PFSK-1 (cell line): ENCODE results near the gene PLA2G4E.

Experiments used
- POLR2AphosphoS5 ChIP-seq: IDR thresholded peaks from 2 replicates; pipeline ENCODE4 v1.6.1; 2012; ENCODE audit warnings: low read depth, mild to moderate bottlenecking, control low read depth, low read length, moderate library complexity
- SIN3A ChIP-seq: IDR thresholded peaks from 2 replicates; pipeline ENCODE4 v1.6.1; 2012; ENCODE audit warnings: mild to moderate bottlenecking, low read length, moderate library complexity, borderline replicate concordance; ENCODE audit not compliant: insufficient read depth
- TAF1 ChIP-seq: IDR thresholded peaks from 2 replicates; pipeline ENCODE4 v1.6.1; 2012; ENCODE audit warnings: low read length, control low read depth, borderline replicate concordance; ENCODE audit not compliant: insufficient read depth

DNA sequence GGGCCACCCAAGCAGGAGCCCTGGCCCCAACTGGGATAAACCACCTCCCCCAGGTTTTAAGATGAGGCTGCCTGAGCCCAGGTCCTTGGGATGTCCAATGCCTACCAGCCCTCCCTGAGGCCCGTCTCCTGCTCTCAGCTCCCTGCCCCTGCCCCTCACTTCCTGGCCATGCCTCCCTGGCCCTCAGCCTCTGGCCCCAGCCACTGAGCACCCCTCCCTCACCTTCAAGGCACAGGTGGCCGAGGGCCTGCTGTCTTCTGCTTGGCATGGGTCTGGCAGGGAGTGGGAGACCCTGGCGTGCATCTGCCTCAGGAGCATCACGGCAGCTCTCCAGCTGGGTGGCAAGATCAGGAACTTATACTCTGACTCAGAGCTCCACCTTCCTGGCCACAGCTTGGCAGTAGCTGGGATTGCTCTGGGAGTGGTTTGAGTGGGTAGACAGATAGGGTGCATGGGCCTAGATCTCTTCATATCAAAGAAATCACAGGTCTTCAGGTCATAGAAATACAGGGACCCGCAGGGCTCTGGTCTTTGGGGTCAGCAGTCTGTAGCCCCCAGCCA is at the start of gene PLA2G4E:
- TF ChIP-seq POLR2AphosphoS5: no peak
- no peak for TF ChIP-seq SIN3A
- no peak for TF ChIP-seq TAF1
